ENCODE results near the gene PCNT. TPM values are rescaled to one million over a fixed set of nuclear protein-coding genes. Genes with fewer than 3 reads are reported as not detected.

Gene PCNT
- total and polyA plus RNA-seq, 2 donors (not counting 1 experiment from before 2014, with no cell fraction given) = 20.3 to 58.1 TPM

DNA sequence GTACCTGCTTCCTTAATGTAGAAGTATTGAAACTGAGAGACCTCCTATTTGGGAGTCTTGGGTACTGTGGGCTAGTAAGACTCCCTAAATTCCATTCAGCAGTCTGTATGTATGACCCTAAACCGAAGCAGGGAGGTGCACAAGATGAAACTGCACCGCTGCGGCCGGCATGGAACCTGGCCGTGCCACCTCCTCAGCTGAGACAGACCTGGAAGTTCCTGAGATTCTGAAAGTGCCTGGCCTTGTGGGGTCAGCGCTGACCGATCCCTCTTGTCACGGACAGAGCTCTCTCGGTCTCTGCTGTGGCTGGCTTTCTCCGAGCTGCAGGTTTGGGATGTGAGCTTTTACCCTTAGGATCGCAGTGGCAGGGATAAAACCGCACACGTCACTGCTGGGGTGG lies 27.0 kb downstream of the PCNT start:
- no peak for TF ChIP-seq EZH2 (IDR thresholded peaks at IDR 0.05; ENCODE audit: borderline replicate concordance, insufficient read depth, low read depth, low read length, poor library complexity, severe bottlenecking)
- TF ChIP-seq, protein P1, sequence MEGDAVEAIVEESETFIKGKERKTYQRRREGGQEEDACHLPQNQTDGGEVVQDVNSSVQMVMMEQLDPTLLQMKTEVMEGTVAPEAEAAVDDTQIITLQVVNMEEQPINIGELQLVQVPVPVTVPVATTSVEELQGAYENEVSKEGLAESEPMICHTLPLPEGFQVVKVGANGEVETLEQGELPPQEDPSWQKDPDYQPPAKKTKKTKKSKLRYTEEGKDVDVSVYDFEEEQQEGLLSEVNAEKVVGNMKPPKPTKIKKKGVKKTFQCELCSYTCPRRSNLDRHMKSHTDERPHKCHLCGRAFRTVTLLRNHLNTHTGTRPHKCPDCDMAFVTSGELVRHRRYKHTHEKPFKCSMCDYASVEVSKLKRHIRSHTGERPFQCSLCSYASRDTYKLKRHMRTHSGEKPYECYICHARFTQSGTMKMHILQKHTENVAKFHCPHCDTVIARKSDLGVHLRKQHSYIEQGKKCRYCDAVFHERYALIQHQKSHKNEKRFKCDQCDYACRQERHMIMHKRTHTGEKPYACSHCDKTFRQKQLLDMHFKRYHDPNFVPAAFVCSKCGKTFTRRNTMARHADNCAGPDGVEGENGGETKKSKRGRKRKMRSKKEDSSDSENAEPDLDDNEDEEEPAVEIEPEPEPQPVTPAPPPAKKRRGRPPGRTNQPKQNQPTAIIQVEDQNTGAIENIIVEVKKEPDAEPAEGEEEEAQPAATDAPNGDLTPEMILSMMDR (IDR thresholded peaks at IDR 0.05) = no peak
- H3K4me2 ChIP-seq (replicated peaks; ENCODE audit: low read depth, low read length, poor library complexity, severe bottlenecking) = no peak overlapping the region
- H4K20me1 ChIP-seq (ENCODE audit: control insufficient read depth, insufficient read depth, low read length, poor library complexity, severe bottlenecking) = no peaks in the 10 kb centered on the region
- H3K79me2 ChIP-seq (ENCODE audit: control insufficient read depth, insufficient read depth, low read length) = peaks cover 9% of the 10 kb centered on the region
- H3K9me3 Mint-ChIP-seq (ENCODE audit: insufficient read depth) = no peaks in the 10 kb centered on the region
- H3K4me3 Mint-ChIP-seq = no peak overlapping the region
- peaks cover 0 to 79% of the 10 kb centered on the region in 2 experiments for H3K36me3 ChIP-seq (replicated peaks in 1 of 2; ENCODE audit: control extremely low read depth in 1 of 2, control insufficient read depth in 1 of 2, extremely low read depth in 1 of 2, insufficient read depth in 2 of 2, low read length in 1 of 2)
- POLR2A ChIA-PET = no interaction called here
- peaks cover 0 to 3% (median 0%) of the 10 kb centered on the region in 3 donors for H3K9me3 ChIP-seq (ENCODE audit: control extremely low read depth in 1 of 3, control insufficient read depth in 2 of 3, insufficient read depth in 1 of 3, low read length in 2 of 3)
- no peak overlapping the region for H3K4me3 ChIP-seq (ENCODE audit: control extremely low read depth in 1 of 5, extremely low read depth in 1 of 5, insufficient read depth in 1 of 5, low read depth in 2 of 5, low read length in 4 of 5)
- intact Hi-C loops (cut with micrococcal nuclease) = no loop called here
- H3K4me1 ChIP-seq (ENCODE audit: control insufficient read depth in 2 of 2, insufficient read depth in 2 of 2, low read length in 2 of 2) = no peaks in the 10 kb centered on the region
- no peaks in the 10 kb centered on the region for H3K27me3 ChIP-seq (replicated peaks in 1 of 4; ENCODE audit: control extremely low read depth in 1 of 4, control insufficient read depth in 3 of 4, insufficient read depth in 4 of 4, low read length in 3 of 4)
- H2AFZ ChIP-seq (ENCODE audit: insufficient read depth, low read depth, low read length, poor library complexity, severe bottlenecking) = no peak overlapping the region
- H3K4me1 Mint-ChIP-seq = no peaks in the 10 kb centered on the region
- WGBS (ENCODE audit: insufficient coverage) = 99% methylated on average over 13 of the region's 13 CpGs
- H3K9ac ChIP-seq (ENCODE audit: low read length) = no peak overlapping the region
- no peak overlapping the region for H3K27ac Mint-ChIP-seq
- CTCF ChIA-PET = no interaction called here
- H3K27ac ChIP-seq (ENCODE audit: low read length in 2 of 2) = no peak overlapping the region
- ATAC-seq (ENCODE audit: low read depth) (no peak), DNase-seq (no peak)
- H3K27me3 Mint-ChIP-seq = no peaks in the 10 kb centered on the region

DNA sequence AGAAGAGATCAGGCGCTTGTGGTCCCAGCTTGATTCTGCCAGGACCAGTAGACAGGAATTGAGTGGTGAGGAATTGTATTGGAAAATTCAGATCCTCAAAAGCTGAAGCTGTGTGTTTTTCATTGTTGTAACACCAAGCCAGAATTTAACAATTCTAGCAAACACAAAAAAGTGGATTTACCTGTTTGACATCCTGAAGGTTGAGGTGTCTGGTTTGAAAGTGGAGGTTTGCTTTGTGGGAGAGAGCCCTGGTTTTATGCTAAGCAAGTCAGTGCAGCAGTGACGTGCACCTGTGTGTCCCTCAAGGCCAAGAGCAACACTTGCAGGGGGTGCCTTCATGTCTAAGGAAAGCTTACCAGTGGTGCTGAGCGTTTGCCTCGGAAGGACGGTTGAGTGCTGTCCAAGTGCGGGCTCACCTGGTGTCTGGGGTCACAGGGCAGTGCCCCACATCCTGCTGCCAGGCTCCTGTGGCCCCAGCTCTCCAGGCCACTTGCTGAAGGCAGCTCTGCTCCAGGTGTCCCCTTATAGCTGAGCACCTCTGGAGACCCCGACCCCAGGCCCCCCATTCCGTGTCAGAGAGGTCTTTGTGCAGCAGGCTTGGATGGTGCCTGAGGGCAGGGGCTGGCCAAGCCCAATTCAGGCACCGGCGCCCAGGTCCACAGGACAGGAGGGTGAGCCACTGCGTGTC lies 27.7 kb downstream of the PCNT start:
- H3K4me1 ChIP-seq (ENCODE audit: control insufficient read depth in 2 of 2, insufficient read depth in 2 of 2, low read length in 2 of 2) = no peaks in the 10 kb centered on the region
- H3K4me2 ChIP-seq (replicated peaks; ENCODE audit: low read depth, low read length, poor library complexity, severe bottlenecking) = no peak overlapping the region
- Mint-ChIP-seq H3K4me3 (no peak overlapping the region), H3K27me3 (no peaks in the 10 kb centered on the region), H3K27ac (no peak overlapping the region), H3K9me3 (ENCODE audit: insufficient read depth) (no peaks in the 10 kb centered on the region), H3K4me1 (no peaks in the 10 kb centered on the region)
- no peak overlapping the region for H3K4me3 ChIP-seq (ENCODE audit: control extremely low read depth in 1 of 5, extremely low read depth in 1 of 5, insufficient read depth in 1 of 5, low read depth in 2 of 5, low read length in 4 of 5)
- ATAC-seq (ENCODE audit: low read depth) (no peak), DNase-seq (no peak)
- H3K9me3 ChIP-seq (ENCODE audit: control extremely low read depth in 1 of 3, control insufficient read depth in 2 of 3, insufficient read depth in 1 of 3, low read length in 2 of 3) = peaks cover 0 to 3% (median 0%) of the 10 kb centered on the region in 3 donors
- CTCF ChIA-PET = interaction anchor here (1.1 kb wide), 1 partner anchor 208 kb away, joined by 3 read pairs; no protein-coding TSS in a partner anchor
- H3K36me3 ChIP-seq (replicated peaks in 1 of 2; ENCODE audit: control extremely low read depth in 1 of 2, control insufficient read depth in 1 of 2, extremely low read depth in 1 of 2, insufficient read depth in 2 of 2, low read length in 1 of 2) = peaks cover 0 to 75% of the 10 kb centered on the region in 2 experiments
- intact Hi-C loops (cut with micrococcal nuclease) = no loop called here
- no peaks in the 10 kb centered on the region for H3K27me3 ChIP-seq (replicated peaks in 1 of 4; ENCODE audit: control extremely low read depth in 1 of 4, control insufficient read depth in 3 of 4, insufficient read depth in 4 of 4, low read length in 3 of 4)
- no peak overlapping the region for H3K27ac ChIP-seq (ENCODE audit: low read length in 2 of 2)
- no peak overlapping the region for H2AFZ ChIP-seq (ENCODE audit: insufficient read depth, low read depth, low read length, poor library complexity, severe bottlenecking)
- H4K20me1 ChIP-seq (ENCODE audit: control insufficient read depth, insufficient read depth, low read length, poor library complexity, severe bottlenecking) = no peaks in the 10 kb centered on the region
- H3K79me2 ChIP-seq (ENCODE audit: control insufficient read depth, insufficient read depth, low read length) = peaks cover 2% of the 10 kb centered on the region
- no peak for TF ChIP-seq EZH2 (IDR thresholded peaks at IDR 0.05; ENCODE audit: borderline replicate concordance, insufficient read depth, low read depth, low read length, poor library complexity, severe bottlenecking)
- TF ChIP-seq, protein P1 (IDR thresholded peaks at IDR 0.05) = no peak
- POLR2A ChIA-PET = no interaction called here
- no peak overlapping the region for H3K9ac ChIP-seq (ENCODE audit: low read length)
- 99% methylated on average over 10 of the region's 11 CpGs for WGBS (ENCODE audit: insufficient coverage)

All from B cell (primary cell).